Mesenchymal stem cell (in vitro differentiated cells and primary cell): Measurements from ENCODE around the gene UTS2R.

Source experiments
- DNase-seq: peaks from one replicate; pipeline ENCODE4 v3.0.0-alpha.2; 2013
- H2AFZ ChIP-seq: one replicate; pipeline ENCODE4 v1.6.1; 2013; ENCODE audit warnings: low read depth, mild to moderate bottlenecking, control low read depth, inconsistent platforms, low read length, moderate library complexity
- H2AK5ac ChIP-seq: 2 replicates; pipeline ENCODE4 v1.6.1; 2013; ENCODE audit warnings: low read length, moderate library complexity, mild to moderate bottlenecking, inconsistent platforms; ENCODE audit not compliant: severe bottlenecking
- H2BK120ac ChIP-seq: one replicate; pipeline ENCODE4 v1.6.1; 2013; ENCODE audit warnings: low read depth, mild to moderate bottlenecking, inconsistent platforms, low read length, moderate library complexity
- H2BK12ac ChIP-seq, 2 experiments: one replicate each; pipeline ENCODE4 v1.6.1; 2013; ENCODE audit warnings: inconsistent platforms in 2 of 2, low read length in 2 of 2, mild to moderate bottlenecking in 2 of 2, moderate library complexity in 2 of 2, control low read depth in 1 of 2
- H2BK15ac ChIP-seq: one replicate; pipeline ENCODE4 v1.6.1; 2013; ENCODE audit warnings: mild to moderate bottlenecking, low read depth, inconsistent platforms; ENCODE audit not compliant: poor library complexity, severe bottlenecking
- H2BK5ac ChIP-seq: 2 replicates; pipeline ENCODE4 v1.6.1; 2013; ENCODE audit warnings: low read depth, mild to moderate bottlenecking, low read length, control low read depth, inconsistent platforms; ENCODE audit not compliant: poor library complexity, severe bottlenecking
- H3K14ac ChIP-seq, 2 experiments: one replicate each; pipeline ENCODE4 v1.6.1; 2013; ENCODE audit warnings: inconsistent platforms in 2 of 2, low read length in 2 of 2, control low read depth in 1 of 2, mild to moderate bottlenecking in 1 of 2, moderate library complexity in 1 of 2
- H3K18ac ChIP-seq, 2 experiments: one replicate each; pipeline ENCODE4 v1.6.1; 2013; ENCODE audit warnings: inconsistent platforms in 2 of 2, low read length in 2 of 2, control low read depth in 1 of 2, low read depth in 1 of 2, mild to moderate bottlenecking in 1 of 2
- H3K23ac ChIP-seq, 2 experiments: one replicate each; pipeline ENCODE4 v1.6.1; 2013; ENCODE audit warnings: inconsistent platforms in 2 of 2, low read length in 2 of 2, mild to moderate bottlenecking in 2 of 2, moderate library complexity in 2 of 2, control low read depth in 1 of 2
- H3K27ac ChIP-seq: 2 replicates; pipeline ENCODE4 v1.5.1; 2013; ENCODE audit warnings: mild to moderate bottlenecking, moderate library complexity, low read length, control low read depth, inconsistent platforms; ENCODE audit not compliant: poor library complexity, severe bottlenecking
- H3K27me3 ChIP-seq, 2 experiments: 2 replicates each; pipeline versions ENCODE4 v1.6.1 to v1.7.0; 2013; ENCODE audit warnings: low read length in 2 of 2, mild to moderate bottlenecking in 2 of 2, moderate library complexity in 2 of 2, control low read depth in 1 of 2, inconsistent platforms in 1 of 2; ENCODE audit not compliant: control insufficient read depth in 1 of 2, insufficient read depth in 1 of 2
- H3K36me3 ChIP-seq, 2 experiments: 2 replicates each; pipeline versions ENCODE4 v1.6.1 to v1.7.0; 2013; ENCODE audit warnings: low read length in 2 of 2, control low read depth in 1 of 2, inconsistent platforms in 1 of 2, low read depth in 1 of 2, mild to moderate bottlenecking in 1 of 2; ENCODE audit not compliant: insufficient read depth in 2 of 2, control insufficient read depth in 1 of 2
- H3K4ac ChIP-seq, 2 experiments: one replicate each; pipeline ENCODE4 v1.6.1; 2013; ENCODE audit warnings: inconsistent platforms in 2 of 2, low read length in 2 of 2, mild to moderate bottlenecking in 2 of 2, moderate library complexity in 2 of 2, control low read depth in 1 of 2, low read depth in 1 of 2
- H3K4me1 ChIP-seq: 2 replicates; pipeline ENCODE4 v1.6.1; 2013; ENCODE audit warnings: low read depth, low read length, control low read depth; ENCODE audit not compliant: control insufficient read depth, insufficient read depth
- H3K4me2 ChIP-seq: 2 replicates; pipeline ENCODE4 v1.6.1; 2013; ENCODE audit warnings: low read length, mild to moderate bottlenecking, inconsistent platforms; ENCODE audit not compliant: poor library complexity, severe bottlenecking
- H3K4me3 ChIP-seq, 2 experiments: 2 replicates each; pipeline versions ENCODE4 v1.5.1 to v1.7.0; 2013; ENCODE audit warnings: low read length in 2 of 2, mild to moderate bottlenecking in 2 of 2, control low read depth in 1 of 2, low read depth in 1 of 2; ENCODE audit not compliant: insufficient read depth in 1 of 2
- H3K79me1 ChIP-seq: replicated peaks from 2 replicates; pipeline ENCODE4 v1.6.1; 2013; ENCODE audit warnings: mild to moderate bottlenecking, control low read depth, low read length, inconsistent platforms; ENCODE audit not compliant: poor library complexity, severe bottlenecking
- H3K9ac ChIP-seq: 2 replicates; pipeline ENCODE4 v1.7.0; 2013; ENCODE audit warnings: mild to moderate bottlenecking, low read length, moderate library complexity
- H3K9me3 ChIP-seq: 2 replicates; pipeline ENCODE4 v1.7.0; 2013; ENCODE audit warnings: mild to moderate bottlenecking, low read length; ENCODE audit not compliant: control insufficient read depth
- H4K8ac ChIP-seq: one replicate; pipeline ENCODE4 v1.6.1; 2013; ENCODE audit warnings: inconsistent platforms, mild to moderate bottlenecking, low read length, moderate library complexity
- H4K91ac ChIP-seq: one replicate; pipeline ENCODE4 v1.6.1; 2013; ENCODE audit warnings: mild to moderate bottlenecking, low read length, inconsistent platforms
- WGBS: methylation state at CpG from one replicate; pipeline ENCODE4 v1.1.7; 2013; ENCODE audit warnings: mixed read lengths; 5-methylcytosine and 5-hydroxymethylcytosine counted together

Gene UTS2R

GRCh38 chr17:82323514-82324234, 47.9 kb upstream of the UTS2R start:
- no peak overlapping the region for H4K91ac ChIP-seq
- peaks cover 18% of the 10 kb centered on the region for H3K4me1 ChIP-seq
- no peaks in the 10 kb centered on the region for H3K79me1 ChIP-seq
- H2BK12ac ChIP-seq = no peak overlapping the region
- H3K9me3 ChIP-seq = no peaks in the 10 kb centered on the region
- no peak for DNase-seq
- no peak overlapping the region for H2BK5ac ChIP-seq
- no peak overlapping the region for H3K27ac ChIP-seq
- H3K4ac ChIP-seq = no peak overlapping the region
- H3K4me3 ChIP-seq = peak overlapping the region in 1 of 2 experiments; percentile 15
- H3K23ac ChIP-seq = no peak overlapping the region
- H3K18ac ChIP-seq = no peak overlapping the region
- 73% methylated on average over 21 of the region's 21 CpGs for WGBS
- peaks cover 0 to 5% of the 10 kb centered on the region in 2 experiments for H3K27me3 ChIP-seq
- H4K8ac ChIP-seq = no peak overlapping the region
- no peak overlapping the region for H2BK120ac ChIP-seq
- no peak overlapping the region for H3K14ac ChIP-seq
- no peak overlapping the region for H2AFZ ChIP-seq
- no peak overlapping the region for H2AK5ac ChIP-seq
- peaks cover 0 to 32% of the 10 kb centered on the region in 2 experiments for H3K36me3 ChIP-seq
- H3K9ac ChIP-seq = no peak overlapping the region
- H2BK15ac ChIP-seq = no peak overlapping the region
- H3K4me2 ChIP-seq = no peak overlapping the region

- 79% methylated on average over 20 of the region's 25 CpGs for WGBS
- no peak overlapping the region for H3K4me3 ChIP-seq
Observed at GRCh38 chr17:82324566-82325285, 46.8 kb upstream of the UTS2R start.

GRCh38 chr17:82325286-82326180, 46.0 kb upstream of the UTS2R start:
- DNase-seq = no peak
- Histone ChIP-seq H3K23ac (no peak overlapping the region), H3K4me3 (no peak overlapping the region), H3K27ac (no peak overlapping the region), H2AFZ (no peak overlapping the region), H3K4ac (no peak overlapping the region), H2BK120ac (no peak overlapping the region), H3K79me1 (no peaks in the 10 kb centered on the region), H4K8ac (no peak overlapping the region), H4K91ac (no peak overlapping the region), H2BK15ac (no peak overlapping the region), H3K27me3 (peaks cover 0 to 5% of the 10 kb centered on the region in 2 experiments), H3K4me2 (no peak overlapping the region), H3K4me1 (peaks cover 31% of the 10 kb centered on the region), H3K14ac (no peak overlapping the region), H3K9ac (no peak overlapping the region), H3K36me3 (peaks cover 0 to 32% of the 10 kb centered on the region in 2 experiments), H2BK5ac (no peak overlapping the region), H2AK5ac (no peak overlapping the region), H3K9me3 (no peaks in the 10 kb centered on the region), H2BK12ac (no peak overlapping the region), H3K18ac (no peak overlapping the region)
- 90% methylated on average over 27 of the region's 30 CpGs for WGBS

More at GRCh38 chr17:82324566-82325285, 46.8 kb upstream of the UTS2R start:
- peaks cover 25% of the 10 kb centered on the region for H3K4me1 ChIP-seq
- no peak overlapping the region for H2AFZ ChIP-seq
- no peak overlapping the region for H2BK12ac ChIP-seq
- no peak overlapping the region for H3K14ac ChIP-seq
- no peak overlapping the region for H2BK15ac ChIP-seq
- no peak overlapping the region for H3K4ac ChIP-seq
- peaks cover 0 to 5% of the 10 kb centered on the region in 2 experiments for H3K27me3 ChIP-seq
- H3K9me3 ChIP-seq = no peaks in the 10 kb centered on the region
- no peak overlapping the region for H2AK5ac ChIP-seq
- no peak overlapping the region for H2BK5ac ChIP-seq
- H3K4me2 ChIP-seq = no peak overlapping the region
- H4K8ac ChIP-seq = no peak overlapping the region
- H3K27ac ChIP-seq = no peak overlapping the region
- H4K91ac ChIP-seq = peak overlapping the region; percentile 43
- H3K36me3 ChIP-seq = peaks cover 0 to 32% of the 10 kb centered on the region in 2 experiments
- H3K23ac ChIP-seq = no peak overlapping the region
- no peak overlapping the region for H2BK120ac ChIP-seq
- H3K79me1 ChIP-seq = no peaks in the 10 kb centered on the region
- no peak overlapping the region for H3K18ac ChIP-seq
- H3K9ac ChIP-seq = no peak overlapping the region
- no peak for DNase-seq
